GM18520 (cell line): ENCODE data around the gene EPB41L1.
"Not testable (repeated sequence)": the region's sequence is repeated elsewhere in the genome, so short reads cannot be mapped to it uniquely, and the experiment has no call there.

Source experiments
- ATAC-seq: cut with Tn5 transposase; IDR thresholded peaks from one replicate; pipeline ENCODE4 v1.9.1; 2021; ENCODE audit not compliant: unreplicated experiment

EPB41L1 gene

DNA sequence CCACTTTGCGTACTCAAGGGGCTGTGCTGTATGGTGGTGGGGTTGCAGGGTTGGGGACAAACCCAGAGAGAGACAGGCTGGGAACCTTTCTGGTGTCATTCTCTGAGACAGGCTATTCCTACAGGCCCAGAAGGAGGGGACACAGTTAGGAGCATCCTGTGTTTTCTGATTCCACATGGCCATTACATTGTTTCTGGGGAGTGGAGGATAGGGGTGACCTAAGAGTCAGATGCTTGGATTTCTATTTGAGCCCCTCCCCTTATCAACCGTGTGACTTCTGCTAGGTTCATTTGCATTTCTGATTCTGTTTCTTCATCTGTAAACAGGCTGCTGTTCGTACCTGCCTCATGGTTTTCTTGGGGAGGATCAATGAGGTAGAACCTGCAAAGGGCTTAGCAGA is 29.4 kb upstream of the EPB41L1 start:
- ATAC-seq, result no peak

DNA sequence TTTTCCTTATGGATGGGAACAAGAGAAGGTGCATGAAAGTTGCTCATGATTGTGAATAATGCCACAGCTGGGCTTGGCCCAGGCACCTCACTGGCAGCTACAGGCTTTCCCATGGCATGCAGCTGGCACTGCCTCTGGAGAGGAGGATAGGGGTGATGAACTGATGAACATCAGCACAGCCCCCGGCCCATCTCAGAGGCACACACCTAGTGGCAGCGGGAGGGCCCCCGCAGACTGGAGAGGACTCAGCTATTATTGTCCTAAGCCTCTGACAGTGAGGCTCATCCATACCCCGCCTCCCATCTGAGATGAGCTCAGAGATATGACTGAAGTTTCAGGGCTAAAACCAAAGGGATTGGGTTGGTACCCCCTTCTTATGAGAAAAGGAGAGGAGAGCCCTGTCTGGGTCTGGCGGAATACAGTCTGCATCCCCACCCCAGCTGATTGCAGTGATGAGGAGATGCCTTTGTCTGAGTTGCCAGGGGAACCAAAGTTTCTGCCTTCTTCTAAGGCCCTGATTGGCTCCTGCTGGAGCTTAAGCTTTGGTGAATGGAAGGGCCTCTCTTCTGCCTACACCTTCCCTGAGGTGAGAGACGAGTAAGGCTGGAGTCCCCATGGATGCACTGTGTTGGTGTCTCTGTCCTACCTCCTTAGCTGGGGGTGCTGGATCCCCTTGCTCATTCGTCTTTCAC is 27.6 kb upstream of the EPB41L1 start:
- no peak for ATAC-seq

DNA sequence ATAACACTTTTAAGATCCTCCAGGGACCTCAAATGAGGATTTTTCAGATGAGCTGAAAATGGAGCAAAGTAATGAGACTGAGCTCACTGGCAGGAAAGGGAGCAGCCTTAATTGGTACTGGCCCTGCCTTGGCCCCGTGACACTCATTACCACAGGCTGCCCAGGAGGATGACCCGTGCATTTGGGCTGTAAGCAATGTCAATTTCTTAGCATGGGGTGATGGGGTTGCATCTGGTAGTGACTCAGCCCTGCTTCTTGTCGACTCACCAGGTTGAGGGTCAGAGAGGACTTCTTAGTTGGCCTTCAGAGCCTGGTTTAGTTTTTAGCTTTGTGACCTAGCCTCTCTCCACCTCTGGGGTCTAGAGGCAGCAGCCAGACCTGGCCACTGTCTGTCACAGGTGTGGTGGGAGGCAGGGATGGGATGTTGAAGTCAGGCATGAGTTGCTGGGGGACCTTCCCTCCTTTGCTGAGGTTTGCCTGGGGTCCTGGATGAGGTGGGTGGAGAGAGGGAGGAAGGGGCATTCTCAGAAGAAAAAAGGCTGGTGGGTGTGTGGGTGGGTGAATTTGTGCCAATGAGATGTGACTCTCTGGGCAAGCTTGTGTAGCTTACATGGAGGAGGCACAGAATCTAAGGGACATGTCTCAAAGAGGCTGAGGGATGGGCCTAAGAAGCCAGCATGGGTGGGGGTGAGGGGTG is 25.9 kb upstream of the EPB41L1 start:
- no peak for ATAC-seq

DNA sequence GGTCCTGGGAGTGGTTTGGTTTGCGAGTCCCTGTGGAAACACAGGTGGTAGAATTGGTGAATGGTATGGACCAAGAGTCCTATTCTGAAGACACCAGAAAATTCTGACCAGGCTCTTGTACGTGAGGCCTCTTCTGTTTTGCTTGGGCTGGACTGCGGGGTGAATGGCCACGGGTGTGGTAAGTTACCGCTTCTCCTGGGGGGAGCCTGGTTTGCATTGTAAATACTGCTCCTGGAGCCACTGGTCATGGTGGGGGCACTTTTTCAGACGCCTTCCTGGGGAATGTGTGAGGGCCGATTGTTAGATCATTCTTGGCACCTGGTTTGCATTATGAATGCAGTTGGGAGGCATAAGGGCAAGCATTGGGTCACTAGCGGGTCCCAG is 25.4 kb upstream of the EPB41L1 start:
- no peak for ATAC-seq

DNA sequence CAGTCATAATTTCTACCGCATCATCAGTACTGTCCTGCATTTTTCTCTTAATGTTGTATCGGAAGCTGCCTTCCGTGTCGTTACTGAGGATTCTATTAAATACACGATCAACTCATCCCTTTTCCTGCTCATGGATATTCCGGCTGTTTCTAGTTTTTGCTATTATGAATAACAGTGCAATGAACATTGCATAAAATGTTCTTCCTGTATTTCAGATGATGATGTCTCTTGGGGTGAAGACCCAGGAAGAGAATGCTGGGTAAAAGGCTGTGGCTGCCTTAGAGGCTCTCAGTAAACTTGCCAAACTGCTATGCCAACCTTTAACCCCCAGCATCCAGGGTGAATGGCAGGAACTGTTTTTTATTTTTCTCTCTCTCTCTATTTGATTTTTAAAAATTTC is 24.1 kb upstream of the EPB41L1 start:
- ATAC-seq, result no peak

DNA sequence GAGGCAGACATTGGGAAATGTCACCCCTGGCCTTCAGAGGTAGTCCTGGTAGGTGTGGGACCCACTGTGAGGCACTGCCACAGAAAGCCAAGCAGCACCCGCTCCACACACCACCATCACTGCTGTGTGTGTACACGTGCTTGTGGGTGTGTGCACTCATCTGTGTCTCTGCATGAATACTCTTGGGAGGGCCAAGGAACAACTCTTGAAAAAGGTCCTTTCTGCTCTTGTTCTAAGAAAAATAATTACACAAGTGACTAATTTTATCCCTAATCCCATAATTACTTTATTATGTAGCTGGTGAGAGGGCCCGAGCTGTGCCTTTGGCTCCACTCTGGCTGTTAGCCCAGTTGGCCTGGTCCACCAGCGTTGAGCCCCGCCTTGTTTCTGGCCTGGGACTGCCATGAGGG is 21.7 kb upstream of the EPB41L1 start:
- no peak for ATAC-seq

DNA sequence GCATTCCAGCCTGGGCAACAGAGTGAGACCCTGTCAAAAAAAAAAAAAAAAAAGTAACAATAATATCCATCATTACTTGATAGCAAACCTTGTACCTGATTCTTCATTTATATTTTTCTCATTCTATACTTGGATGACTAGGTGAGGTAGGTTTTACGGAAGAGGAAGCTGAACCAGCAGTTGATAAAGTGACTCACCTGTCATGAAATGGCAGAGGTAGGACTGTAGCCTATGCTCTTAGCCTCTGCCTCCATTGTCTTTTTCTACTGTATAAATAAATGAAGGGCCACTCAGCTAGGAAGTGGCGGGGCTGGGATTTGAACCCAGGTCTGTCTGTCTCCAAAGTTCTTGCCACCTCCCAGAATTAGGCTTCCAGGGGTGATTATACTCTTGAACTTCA is 20.7 kb upstream of the EPB41L1 start:
- ATAC-seq, result no peak

DNA sequence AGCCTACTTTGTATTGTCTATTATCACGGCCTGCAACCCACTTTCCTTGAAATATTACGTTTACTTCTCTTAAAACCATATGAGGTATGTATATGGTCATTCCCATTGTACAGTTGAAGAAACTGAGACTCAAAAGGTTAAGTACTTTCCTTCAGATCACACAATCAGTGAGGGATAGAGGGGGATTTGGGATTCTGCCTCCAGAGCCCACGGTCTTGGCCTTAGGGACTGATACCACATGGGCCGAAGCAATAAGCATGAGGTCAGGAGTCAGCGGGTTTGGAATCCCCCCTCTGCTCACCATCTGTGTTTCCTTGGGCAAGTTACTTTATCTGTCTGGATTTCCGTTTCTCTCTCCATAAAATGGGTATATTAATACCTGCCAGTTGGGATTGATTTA is 19.4 kb upstream of the EPB41L1 start:
- no peak for ATAC-seq

DNA sequence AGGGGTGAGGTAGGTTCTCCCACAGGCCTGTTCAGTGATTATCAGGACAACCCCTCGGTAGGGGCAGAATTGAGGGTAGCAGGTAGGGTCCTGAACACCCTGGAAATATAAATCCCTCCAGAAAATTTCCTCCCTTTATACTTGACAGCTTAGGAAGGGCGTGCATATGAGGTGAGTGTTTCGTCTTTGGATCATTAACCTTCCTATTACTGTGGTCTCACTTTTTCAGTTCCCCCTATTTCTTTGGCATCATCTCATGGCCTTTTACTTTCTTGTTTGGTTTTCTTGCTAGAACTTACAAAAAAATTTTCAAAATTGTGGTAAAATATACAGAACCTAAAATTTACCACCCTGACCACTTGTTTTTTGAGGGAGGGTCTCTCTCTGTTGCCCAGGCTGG is 18.7 kb upstream of the EPB41L1 start:
- no peak for ATAC-seq

DNA sequence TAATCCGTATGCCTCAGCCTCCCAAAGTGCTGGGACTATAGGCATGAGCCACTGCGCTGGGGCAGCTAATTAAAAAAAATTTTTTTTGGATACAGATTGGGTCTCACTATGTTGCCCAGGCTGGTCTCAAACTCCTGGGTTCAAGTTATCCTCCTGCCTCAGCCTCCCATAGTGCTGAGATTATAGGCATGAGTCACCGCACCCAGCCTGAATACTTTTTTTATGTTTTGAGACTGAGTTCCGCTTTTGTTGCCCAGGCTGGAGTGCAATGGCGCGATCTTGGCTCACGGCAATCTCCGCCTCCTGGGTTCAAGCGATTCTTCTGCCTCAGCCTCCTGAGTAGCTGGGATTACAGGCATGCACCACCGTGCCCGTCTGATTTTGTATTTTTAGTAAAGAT is 17.2 kb upstream of the EPB41L1 start:
- ATAC-seq, result not testable (repeated sequence)

DNA sequence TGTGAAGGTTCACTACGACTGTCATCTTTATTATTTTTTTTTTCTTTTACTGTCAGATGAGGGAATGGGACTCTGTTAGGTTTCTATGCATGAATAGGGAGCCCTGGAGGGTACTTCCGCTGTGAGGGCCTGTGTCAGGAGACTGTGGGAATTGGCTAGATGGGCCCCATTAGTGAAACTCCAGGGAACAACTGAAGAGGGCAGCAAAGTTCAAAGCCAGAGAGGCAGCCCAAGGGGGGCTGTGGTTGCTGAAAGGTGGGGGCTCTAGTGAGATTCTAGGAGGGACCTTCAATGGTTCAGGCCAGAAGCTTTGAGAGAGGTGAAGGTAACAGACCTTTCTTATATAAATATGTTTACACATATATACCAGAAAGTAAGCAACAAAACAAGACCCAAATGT is 13.2 kb upstream of the EPB41L1 start:
- ATAC-seq, result no peak

DNA sequence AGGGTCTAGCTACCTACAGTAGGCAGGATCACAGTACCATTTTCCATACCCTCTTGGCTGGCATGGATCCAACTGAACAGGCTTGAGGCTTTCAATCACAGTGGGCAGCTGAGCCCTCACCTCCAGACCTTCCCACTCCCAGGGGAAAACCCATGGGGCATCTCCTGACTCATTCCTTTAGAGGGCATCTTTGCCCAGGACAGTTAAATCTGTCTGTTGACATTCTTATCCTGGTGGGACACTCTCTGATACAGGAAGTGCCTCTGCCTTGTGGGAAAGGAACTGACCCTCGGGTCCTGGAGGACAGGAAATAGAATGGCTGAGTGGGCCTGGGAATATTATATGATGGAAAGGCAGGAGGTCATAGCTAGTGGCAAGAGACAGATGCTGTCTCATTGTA is 10.2 kb upstream of the EPB41L1 start:
- no peak for ATAC-seq

DNA sequence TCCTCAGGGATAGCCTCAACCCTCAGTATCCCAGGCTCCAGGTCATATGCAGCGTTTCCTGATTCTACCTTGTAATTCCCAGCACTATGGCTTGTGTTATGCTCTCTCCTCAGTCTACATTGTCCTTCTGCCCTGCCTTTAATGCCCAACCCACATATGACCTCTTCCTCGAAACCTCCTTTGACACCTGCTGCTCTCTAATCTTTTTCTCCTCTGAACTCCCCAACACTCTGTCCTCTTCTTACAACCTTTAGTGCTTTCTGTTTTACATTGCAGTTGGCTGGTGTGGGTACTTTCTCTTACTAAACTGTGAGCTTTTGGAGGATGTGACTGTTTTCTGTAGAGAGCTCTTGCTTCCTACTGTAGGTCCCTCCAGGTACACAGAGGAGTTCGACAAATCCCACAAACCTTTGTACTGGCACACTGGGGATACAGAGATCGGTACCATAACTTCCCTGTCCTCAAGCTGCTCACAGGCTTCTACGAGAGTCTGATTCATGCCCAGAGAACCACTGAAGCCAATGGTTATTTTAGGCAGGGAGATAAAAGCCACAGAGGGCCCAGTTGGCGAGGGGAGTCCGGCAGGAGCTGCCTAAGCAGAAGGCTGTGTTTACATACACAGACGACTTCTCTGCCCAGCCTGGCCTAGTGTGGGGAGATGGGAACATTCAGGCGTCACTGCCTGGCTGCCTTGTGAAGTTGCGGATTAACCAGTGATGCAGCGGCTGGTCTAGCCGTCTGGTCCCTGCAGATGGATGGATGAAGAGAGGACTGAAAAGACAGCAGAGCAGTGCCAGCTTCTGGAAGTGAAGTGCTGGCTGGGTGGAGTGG is 8.4 kb upstream of the EPB41L1 start:
- ATAC-seq, result no peak

DNA sequence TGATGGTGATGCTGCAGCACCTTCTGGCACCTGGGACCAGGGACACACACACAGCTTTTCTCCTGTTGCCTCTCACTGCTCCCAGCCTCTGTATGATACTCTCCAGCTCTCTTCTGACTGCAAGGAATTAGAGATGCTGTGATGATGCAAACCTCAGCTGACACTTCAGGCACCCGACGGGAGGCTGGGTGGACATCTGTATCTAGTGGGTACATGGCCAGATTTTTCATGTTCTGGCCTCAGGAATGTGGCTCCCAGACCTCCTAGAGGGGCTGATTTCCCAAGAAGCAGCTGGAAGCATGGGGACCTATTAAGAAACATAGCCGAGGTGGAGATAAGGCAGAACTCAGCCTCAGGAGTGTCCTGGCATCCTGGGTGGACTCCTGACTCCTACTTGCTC is 6.8 kb upstream of the EPB41L1 start:
- ATAC-seq, result no peak

DNA sequence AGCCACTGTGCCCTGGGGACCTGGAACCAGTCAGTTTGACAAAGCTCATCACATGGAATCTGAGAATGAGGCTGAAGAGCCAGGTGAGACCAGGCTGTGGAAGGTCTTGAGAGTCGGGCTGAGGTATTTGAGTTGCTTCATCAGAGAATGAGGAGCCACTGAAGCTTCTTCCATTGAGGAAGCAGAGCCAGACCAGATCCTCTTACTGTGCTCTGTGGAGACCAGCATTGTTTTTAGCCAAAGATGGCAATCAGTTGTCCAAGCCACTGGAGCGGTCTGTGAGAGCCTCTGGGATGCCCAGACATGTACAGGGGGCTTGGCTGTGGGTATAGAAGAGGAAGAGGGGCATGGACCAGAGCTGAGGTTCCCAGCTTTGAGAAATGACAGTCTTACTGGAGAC is 6.1 kb upstream of the EPB41L1 start:
- ATAC-seq, result no peak

DNA sequence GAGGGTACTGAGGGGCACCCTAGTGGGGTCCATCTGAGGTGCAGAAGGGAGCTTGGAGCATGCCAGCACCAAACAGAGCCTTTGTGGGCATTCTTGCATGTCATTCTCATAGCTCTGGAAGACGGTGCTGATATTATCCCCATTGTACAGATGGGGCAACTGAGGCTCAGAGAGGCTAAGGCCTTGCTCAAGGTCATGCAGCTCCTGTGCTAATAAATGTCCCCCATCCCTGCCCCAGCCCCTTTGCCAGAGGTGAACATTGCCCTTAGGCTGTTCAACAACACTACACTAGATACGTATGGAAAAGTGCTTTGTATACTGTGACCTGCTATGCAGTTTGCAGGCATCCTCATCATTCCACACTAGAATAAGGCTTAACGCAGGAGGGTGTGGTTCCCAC is 5.5 kb upstream of the EPB41L1 start:
- no peak for ATAC-seq

DNA sequence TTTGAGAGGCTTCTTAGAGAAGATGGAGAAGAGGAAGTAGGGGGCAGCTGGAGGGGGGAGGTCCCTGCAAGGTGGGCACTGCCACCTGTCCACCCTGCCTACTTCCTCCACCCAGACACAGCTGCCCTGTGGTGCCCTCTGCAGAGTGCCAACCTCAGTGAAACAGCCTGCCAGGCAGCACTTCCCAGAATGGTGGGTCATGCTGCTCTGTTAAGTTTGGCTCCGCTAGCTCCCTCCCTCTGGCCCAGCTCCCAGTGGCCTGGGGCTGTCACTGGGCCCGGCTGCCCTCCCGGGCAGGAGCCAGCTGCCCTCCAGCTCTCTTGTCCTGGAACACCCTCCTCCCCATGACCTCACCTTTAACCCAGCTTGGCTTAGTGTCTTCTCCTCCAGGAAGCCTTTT is 5.1 kb upstream of the EPB41L1 start:
- no peak for ATAC-seq

DNA sequence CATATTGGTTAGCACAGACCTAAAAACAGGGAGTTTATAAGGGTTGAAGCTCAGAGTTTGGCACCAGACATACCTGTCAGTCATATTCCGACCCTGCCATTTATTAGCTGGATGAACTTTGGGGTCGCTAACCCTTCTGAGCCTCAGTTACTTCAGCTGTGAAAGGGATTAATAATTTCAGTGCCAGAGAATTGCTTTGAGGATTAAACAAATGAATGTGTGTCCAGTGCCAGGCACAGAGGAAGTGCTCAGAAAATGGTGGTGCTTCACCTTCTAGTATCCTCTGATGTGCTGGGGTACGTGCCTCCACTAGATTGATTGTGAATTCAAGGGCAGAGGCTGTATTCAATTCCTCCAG is 4.1 kb upstream of the EPB41L1 start:
- no peak for ATAC-seq

DNA sequence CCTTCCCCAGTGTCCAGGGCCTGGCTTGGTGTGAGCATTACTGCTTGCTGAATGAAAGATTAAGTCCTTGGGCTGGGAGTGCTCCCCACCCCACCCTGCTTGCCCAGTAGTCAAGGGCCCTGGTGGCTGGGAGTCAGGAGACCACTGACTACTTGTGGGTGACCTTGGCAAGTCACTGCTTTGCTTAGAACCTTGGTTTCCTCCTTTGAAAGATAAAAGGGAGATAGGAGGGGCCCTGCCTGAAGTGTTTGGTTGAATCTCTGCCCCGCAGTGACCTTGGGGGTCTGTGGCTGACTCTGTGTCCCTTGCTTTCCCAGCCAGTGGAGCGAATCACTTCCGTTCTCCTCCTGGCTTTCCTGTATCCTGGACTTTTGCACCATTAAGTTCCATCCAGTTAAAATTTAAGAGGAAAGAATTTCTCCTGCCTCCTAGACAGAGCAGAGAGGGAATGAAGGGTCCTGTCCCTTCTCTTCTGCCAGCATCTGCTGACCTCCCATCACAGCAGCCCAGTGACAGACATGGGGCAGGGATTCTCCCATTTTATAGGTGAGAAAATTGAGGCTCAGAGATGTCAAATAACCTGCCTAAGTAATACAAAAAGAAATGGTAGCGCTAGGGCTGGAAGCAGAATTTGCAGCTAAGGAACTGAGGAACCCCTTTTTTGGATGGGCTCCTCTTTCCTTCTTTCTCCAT is 3.5 kb upstream of the EPB41L1 start:
- ATAC-seq, result no peak

DNA sequence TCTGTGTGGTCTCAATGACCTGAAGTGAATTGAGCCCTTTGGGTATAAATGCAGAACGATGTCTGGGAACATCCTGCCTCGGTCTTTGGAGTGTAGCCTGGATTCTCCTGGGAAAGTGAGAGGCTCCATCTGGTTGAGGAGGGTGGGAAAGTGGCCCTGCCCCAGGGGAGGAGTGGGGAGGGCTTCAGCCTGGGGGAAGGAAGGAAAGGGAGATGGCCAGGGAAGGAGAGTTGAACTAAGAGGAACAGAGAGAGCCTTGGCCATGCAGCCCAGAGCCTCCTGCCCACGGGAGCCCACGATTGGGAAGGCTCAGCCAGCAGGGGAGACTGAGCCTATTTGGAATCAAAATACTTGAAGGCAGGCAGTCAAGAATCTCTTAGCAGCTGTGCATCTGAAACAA is 2.3 kb upstream of the EPB41L1 start:
- no peak for ATAC-seq

DNA sequence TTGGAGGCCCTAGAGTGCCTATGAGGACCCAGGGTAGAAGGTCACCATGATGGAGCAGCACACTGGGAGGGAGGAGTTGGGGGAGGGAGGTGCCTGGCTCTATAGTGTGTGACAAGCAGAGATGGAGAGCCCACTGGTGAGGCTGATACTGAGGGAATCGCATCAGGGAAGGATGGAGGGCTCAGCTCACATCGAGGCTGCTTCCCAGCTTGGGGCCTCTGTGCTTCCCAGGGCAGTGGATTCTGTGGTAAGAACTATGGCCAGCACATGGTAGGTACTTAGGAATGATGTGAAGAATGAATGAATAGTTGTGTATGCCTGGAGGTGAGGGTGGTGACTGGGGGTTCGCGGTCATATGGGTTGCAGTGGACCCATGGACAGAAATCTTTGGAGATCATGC is 1.3 kb upstream of the EPB41L1 start:
- no peak for ATAC-seq
